Measurements from ENCODE around the gene SLC35B1.

DNA sequence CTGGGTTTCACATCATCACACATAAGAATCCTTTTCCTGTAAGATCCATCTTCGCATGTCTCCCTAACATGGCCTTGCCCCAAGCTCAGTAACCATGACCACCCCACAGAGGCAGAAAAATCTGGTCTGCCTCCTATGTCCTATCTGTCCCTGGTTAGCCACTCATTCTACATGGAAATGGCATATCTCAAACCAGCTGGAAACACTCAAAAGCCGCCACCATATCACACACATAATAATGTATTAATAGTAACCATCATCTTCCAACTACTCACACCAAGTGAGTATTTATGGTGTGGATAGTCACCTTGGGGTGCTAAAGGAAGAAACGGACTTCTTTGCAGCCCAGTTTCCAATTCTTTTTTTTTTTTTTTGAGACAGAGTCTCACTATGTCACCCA, 44.7 kb upstream of the SLC35B1 start:
- TF ChIP-seq POLR2A (IDR thresholded peaks at IDR 0.05; ENCODE audit: low read depth, low read length), result no peak
- TF ChIP-seq, protein P1, sequence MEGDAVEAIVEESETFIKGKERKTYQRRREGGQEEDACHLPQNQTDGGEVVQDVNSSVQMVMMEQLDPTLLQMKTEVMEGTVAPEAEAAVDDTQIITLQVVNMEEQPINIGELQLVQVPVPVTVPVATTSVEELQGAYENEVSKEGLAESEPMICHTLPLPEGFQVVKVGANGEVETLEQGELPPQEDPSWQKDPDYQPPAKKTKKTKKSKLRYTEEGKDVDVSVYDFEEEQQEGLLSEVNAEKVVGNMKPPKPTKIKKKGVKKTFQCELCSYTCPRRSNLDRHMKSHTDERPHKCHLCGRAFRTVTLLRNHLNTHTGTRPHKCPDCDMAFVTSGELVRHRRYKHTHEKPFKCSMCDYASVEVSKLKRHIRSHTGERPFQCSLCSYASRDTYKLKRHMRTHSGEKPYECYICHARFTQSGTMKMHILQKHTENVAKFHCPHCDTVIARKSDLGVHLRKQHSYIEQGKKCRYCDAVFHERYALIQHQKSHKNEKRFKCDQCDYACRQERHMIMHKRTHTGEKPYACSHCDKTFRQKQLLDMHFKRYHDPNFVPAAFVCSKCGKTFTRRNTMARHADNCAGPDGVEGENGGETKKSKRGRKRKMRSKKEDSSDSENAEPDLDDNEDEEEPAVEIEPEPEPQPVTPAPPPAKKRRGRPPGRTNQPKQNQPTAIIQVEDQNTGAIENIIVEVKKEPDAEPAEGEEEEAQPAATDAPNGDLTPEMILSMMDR (conservative IDR thresholded peaks at IDR 0.05; ENCODE audit: low read depth, low read length), result no peak
- TF ChIP-seq, protein P2, sequence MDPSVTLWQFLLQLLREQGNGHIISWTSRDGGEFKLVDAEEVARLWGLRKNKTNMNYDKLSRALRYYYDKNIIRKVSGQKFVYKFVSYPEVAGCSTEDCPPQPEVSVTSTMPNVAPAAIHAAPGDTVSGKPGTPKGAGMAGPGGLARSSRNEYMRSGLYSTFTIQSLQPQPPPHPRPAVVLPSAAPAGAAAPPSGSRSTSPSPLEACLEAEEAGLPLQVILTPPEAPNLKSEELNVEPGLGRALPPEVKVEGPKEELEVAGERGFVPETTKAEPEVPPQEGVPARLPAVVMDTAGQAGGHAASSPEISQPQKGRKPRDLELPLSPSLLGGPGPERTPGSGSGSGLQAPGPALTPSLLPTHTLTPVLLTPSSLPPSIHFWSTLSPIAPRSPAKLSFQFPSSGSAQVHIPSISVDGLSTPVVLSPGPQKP (IDR thresholded peaks at IDR 0.05; ENCODE audit: borderline replicate concordance, low read depth, low read length), result no peak
- TF ChIP-seq MXI1 (IDR thresholded peaks at IDR 0.05; ENCODE audit: borderline replicate concordance, low read depth, low read length), result no peak
- TF ChIP-seq, protein P3, sequence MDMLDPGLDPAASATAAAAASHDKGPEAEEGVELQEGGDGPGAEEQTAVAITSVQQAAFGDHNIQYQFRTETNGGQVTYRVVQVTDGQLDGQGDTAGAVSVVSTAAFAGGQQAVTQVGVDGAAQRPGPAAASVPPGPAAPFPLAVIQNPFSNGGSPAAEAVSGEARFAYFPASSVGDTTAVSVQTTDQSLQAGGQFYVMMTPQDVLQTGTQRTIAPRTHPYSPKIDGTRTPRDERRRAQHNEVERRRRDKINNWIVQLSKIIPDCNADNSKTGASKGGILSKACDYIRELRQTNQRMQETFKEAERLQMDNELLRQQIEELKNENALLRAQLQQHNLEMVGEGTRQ (IDR thresholded peaks at IDR 0.05; ENCODE audit: low read depth, low read length), result no peak
- no peak for TF ChIP-seq RAD21 (IDR thresholded peaks at IDR 0.05; ENCODE audit: low read length)
- TF ChIP-seq BHLHE40 (IDR thresholded peaks at IDR 0.05; ENCODE audit: low read depth, low read length), result no peak
- TF ChIP-seq CEBPB (IDR thresholded peaks at IDR 0.05; ENCODE audit: low read depth, low read length), result no peak
- TF ChIP-seq MAFK (IDR thresholded peaks at IDR 0.05; ENCODE audit: low read depth, low read length), result no peak
- no peak for TF ChIP-seq SMC3 (IDR thresholded peaks at IDR 0.05; ENCODE audit: low read depth, low read length)
